OCI-LY7 (cell line): ENCODE results near the gene PRIM2. TPM values are rescaled to one million over a fixed set of nuclear protein-coding genes. Genes with fewer than 3 reads are reported as not detected.

Experiments used
- BruUV-seq: library from RNA; stranded (reverse); fragments of 400-500 nt; replicated peaks from 2 replicates; lab custom pipeline; 2021; lab: Mats Ljungman, UMichigan
- CTCF ChIA-PET: fragments of 300-600 bp; sonication (Branson Sonifier 250); formaldehyde crosslinking; loops from one replicate; lab custom pipeline; 2022; ENCODE audit warnings: antibody characterized with exemption; ENCODE audit not compliant: unreplicated experiment; lab: Charles Lee
- POLR2A ChIA-PET: fragments of 300-600 bp; sonication (Branson Sonifier 250); formaldehyde crosslinking; loops from one replicate; lab custom pipeline; 2022; ENCODE audit warnings: antibody characterized with exemption; lab: Charles Lee
- DNase-seq: peaks from one replicate; pipeline ENCODE4 v3.0.0-alpha.2; 2015; ENCODE audit warnings: low spot score
- H2AFZ ChIP-seq: fragments of 200-600 bp; sonication (generic), shearing (Covaris generic); 2 replicates; pipeline ENCODE4 v1.6.1; 2014; ENCODE audit warnings: mild to moderate bottlenecking, antibody characterized with exemption, low read length, moderate library complexity
- H3K27ac ChIP-seq: fragments of 200-600 bp; sonication (generic); 2 replicates; pipeline ENCODE4 v1.5.1; 2014; ENCODE audit warnings: mixed run types, low read depth, mild to moderate bottlenecking, moderate library complexity, low read length, inconsistent platforms; ENCODE audit not compliant: poor library complexity, severe bottlenecking
- H3K36me3 ChIP-seq: fragments of 200-600 bp; sonication (generic); 2 replicates; pipeline ENCODE4 v1.6.1; 2014; ENCODE audit warnings: mild to moderate bottlenecking, antibody characterized with exemption, low read length, moderate library complexity, mixed read lengths; ENCODE audit not compliant: insufficient read depth
- H3K4me1 ChIP-seq: fragments of 200-600 bp; sonication (generic); 2 replicates; pipeline ENCODE4 v1.5.1; 2014; ENCODE audit warnings: mild to moderate bottlenecking, low read length; ENCODE audit not compliant: insufficient read depth, poor library complexity, severe bottlenecking
- H3K4me2 ChIP-seq: fragments of 200-600 bp; sonication (generic); 2 replicates; pipeline ENCODE4 v1.6.1; 2014; ENCODE audit warnings: mild to moderate bottlenecking, low read length
- H3K4me3 ChIP-seq: fragments of 200-600 bp; sonication (generic); 2 replicates; pipeline ENCODE4 v1.5.1; 2014; ENCODE audit warnings: mild to moderate bottlenecking, low read depth, low read length; ENCODE audit not compliant: poor library complexity, severe bottlenecking
- H3K79me2 ChIP-seq: fragments of 200-600 bp; sonication (generic); 2 replicates; pipeline ENCODE4 v1.6.1; 2016; ENCODE audit warnings: low read depth, mild to moderate bottlenecking, low read length, moderate library complexity, mixed read lengths; ENCODE audit not compliant: insufficient read depth
- H3K9me2 ChIP-seq: fragments of 200-600 bp; sonication (generic); 2 replicates; pipeline ENCODE4 v1.6.1; 2016; ENCODE audit warnings: mild to moderate bottlenecking, low read length, mixed read lengths; ENCODE audit not compliant: insufficient read depth
- H3K9me3 ChIP-seq: fragments of 200-600 bp; sonication (generic); 2 replicates; pipeline ENCODE4 v1.6.1; 2014; ENCODE audit warnings: mild to moderate bottlenecking, mixed run types, low read length, mixed read lengths
- H4K20me1 ChIP-seq: fragments of 200-600 bp; sonication (generic); 2 replicates; pipeline ENCODE4 v1.6.1; 2014; ENCODE audit warnings: mild to moderate bottlenecking, antibody characterized with exemption, low read length, moderate library complexity, mixed read lengths; ENCODE audit not compliant: insufficient read depth
- CTCF ChIP-seq: fragments of 200-600 bp; sonication (generic); conservative IDR thresholded peaks from 2 replicates; pipeline ENCODE4 v1.5.1; 2014; ENCODE audit warnings: mild to moderate bottlenecking, antibody characterized with exemption, low read length, moderate library complexity, mixed read lengths
- EZH2phosphoT487 ChIP-seq: fragments of 200-600 bp; sonication (generic); IDR thresholded peaks from 2 replicates; pipeline ENCODE4 v1.6.1; 2018; ENCODE audit warnings: low read depth, borderline replicate concordance, mild to moderate bottlenecking, mixed run types, antibody characterized with exemption, low read length, moderate library complexity, mixed read lengths
- intact Hi-C: fragments of 100-400 bp; cut with micrococcal nuclease; formaldehyde crosslinking; loops from one replicate; pipeline ENCODE4 v1.10.0; 2022; ENCODE audit not compliant: unreplicated experiment
- total RNA-seq, 2 experiments: library from RNA; depleted of rRNA in 1 of 2; stranded (reverse); fragments of >200 nt in 1 of 2; shearing (Covaris generic) in 1 of 2; gene quantifications; 2 replicates each; pipeline ENCODE4 v1.2.3, GENCODE V29; 2014 to 2022

PRIM2 gene
- total RNA-seq, 2 experiments from 2014 or later = 28.6 to 41.4 TPM

GRCh38 chr6:57303931-57304681, 13.3 kb upstream of the PRIM2 start:
- Histone ChIP-seq H4K20me1 (no peaks in the 10 kb centered on the region), H3K27ac (no peak overlapping the region), H3K4me2 (no peak overlapping the region), H3K9me3 (no peaks in the 10 kb centered on the region), H2AFZ (no peak overlapping the region), H3K4me1 (no peaks in the 10 kb centered on the region), H3K79me2 (no peaks in the 10 kb centered on the region), H3K9me2 (no peaks in the 10 kb centered on the region), H3K36me3 (no peaks in the 10 kb centered on the region), H3K4me3 (no peak overlapping the region)
- intact Hi-C loops = no loop called here
- no TSS peak for BruUV-seq
- ChIA-PET POLR2A (no interaction called here), CTCF (interaction anchor here (0.5 kb wide), 1 partner anchor 388 kb away, joined by 5 read pairs; no protein-coding TSS in a partner anchor)
- no peak for TF ChIP-seq CTCF
- no peak for TF ChIP-seq EZH2phosphoT487
- DNase-seq = no peak

- Histone ChIP-seq H2AFZ (no peak overlapping the region), H3K4me2 (no peak overlapping the region), H3K4me1 (no peaks in the 10 kb centered on the region), H3K79me2 (no peaks in the 10 kb centered on the region), H3K27ac (no peak overlapping the region), H3K36me3 (no peaks in the 10 kb centered on the region), H4K20me1 (no peaks in the 10 kb centered on the region), H3K9me2 (no peaks in the 10 kb centered on the region), H3K9me3 (no peaks in the 10 kb centered on the region), H3K4me3 (no peak overlapping the region)
- no TSS peak for BruUV-seq
- no peak for DNase-seq
- intact Hi-C loops = no loop called here
- POLR2A ChIA-PET = interaction anchor here (0.7 kb wide), 1 partner anchor 26 kb away, joined by 3 read pairs; no protein-coding TSS in a partner anchor
- TF ChIP-seq EZH2phosphoT487 (no peak), CTCF (no peak)
- CTCF ChIA-PET = no interaction called here
Measured at GRCh38 chr6:57305107-57305506, 12.3 kb upstream of the PRIM2 start.

DNA sequence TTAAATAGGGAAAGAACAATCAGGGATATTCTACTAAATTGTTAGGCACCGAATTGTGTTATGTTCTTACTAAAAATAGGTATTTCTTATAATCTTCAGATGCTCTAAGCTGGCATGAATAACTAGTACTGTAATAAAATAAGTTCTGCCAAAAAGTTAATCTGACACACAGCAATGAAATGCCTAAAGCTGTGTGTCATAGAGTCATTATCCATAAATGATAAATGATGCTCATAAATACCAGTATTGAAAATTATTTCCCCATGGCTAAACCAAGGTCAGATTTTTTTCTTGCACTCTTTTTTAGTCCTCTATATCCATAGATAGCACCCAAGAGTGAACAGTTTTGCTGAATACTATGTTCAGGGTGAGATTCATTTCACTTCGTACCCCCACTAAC, 11.7 kb upstream of the PRIM2 start:
- ChIA-PET CTCF (no interaction called here), POLR2A (interaction anchor here (0.7 kb wide), 1 partner anchor 27 kb away, joined by 3 read pairs; no protein-coding TSS in a partner anchor)
- no peak overlapping the region for H3K4me2 ChIP-seq
- no peak overlapping the region for H2AFZ ChIP-seq
- no peaks in the 10 kb centered on the region for H4K20me1 ChIP-seq
- no peaks in the 10 kb centered on the region for H3K4me1 ChIP-seq
- no peaks in the 10 kb centered on the region for H3K36me3 ChIP-seq
- no peak overlapping the region for H3K4me3 ChIP-seq
- no peak for DNase-seq
- intact Hi-C loops = no loop called here
- TF ChIP-seq EZH2phosphoT487 (no peak), CTCF (no peak)
- H3K9me3 ChIP-seq = no peaks in the 10 kb centered on the region
- no TSS peak for BruUV-seq
- H3K9me2 ChIP-seq = no peaks in the 10 kb centered on the region
- H3K79me2 ChIP-seq = no peaks in the 10 kb centered on the region
- no peak overlapping the region for H3K27ac ChIP-seq
